ENCODE measurements around the gene CEP152.

DNA sequence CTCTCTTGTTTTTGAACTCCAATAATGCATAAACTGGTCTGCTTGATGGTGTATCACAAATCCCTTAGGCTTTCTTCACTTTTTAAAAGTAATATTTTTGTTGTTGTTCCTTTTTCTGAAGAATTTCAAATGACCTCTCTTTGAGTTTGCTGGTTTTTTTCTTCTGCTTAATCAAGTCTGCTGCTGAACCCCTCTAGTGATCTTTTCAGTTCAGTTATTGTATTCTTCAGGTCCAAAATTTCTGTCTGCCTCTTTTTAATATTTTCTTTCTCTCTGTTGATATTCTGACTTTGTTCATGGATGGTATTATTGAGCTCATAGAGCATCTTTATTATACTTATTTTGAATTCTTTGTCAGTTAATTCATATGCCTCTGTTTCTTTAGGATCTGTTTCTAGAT, 21.8 kb upstream of the CEP152 start:
- TF ChIP-seq, protein P1, sequence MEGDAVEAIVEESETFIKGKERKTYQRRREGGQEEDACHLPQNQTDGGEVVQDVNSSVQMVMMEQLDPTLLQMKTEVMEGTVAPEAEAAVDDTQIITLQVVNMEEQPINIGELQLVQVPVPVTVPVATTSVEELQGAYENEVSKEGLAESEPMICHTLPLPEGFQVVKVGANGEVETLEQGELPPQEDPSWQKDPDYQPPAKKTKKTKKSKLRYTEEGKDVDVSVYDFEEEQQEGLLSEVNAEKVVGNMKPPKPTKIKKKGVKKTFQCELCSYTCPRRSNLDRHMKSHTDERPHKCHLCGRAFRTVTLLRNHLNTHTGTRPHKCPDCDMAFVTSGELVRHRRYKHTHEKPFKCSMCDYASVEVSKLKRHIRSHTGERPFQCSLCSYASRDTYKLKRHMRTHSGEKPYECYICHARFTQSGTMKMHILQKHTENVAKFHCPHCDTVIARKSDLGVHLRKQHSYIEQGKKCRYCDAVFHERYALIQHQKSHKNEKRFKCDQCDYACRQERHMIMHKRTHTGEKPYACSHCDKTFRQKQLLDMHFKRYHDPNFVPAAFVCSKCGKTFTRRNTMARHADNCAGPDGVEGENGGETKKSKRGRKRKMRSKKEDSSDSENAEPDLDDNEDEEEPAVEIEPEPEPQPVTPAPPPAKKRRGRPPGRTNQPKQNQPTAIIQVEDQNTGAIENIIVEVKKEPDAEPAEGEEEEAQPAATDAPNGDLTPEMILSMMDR (IDR thresholded peaks at IDR 0.05), result no peak
- no peak for TF ChIP-seq EZH2 (IDR thresholded peaks at IDR 0.05; ENCODE audit: borderline replicate concordance, insufficient read depth, low read depth, low read length, poor library complexity, severe bottlenecking)

Data from B cell (primary cell).